Pancreas (tissue), 10 donors: ENCODE results near the gene BAG5. TPM values are rescaled to one million over a fixed set of nuclear protein-coding genes. Genes with fewer than 3 reads are reported as not detected.
A peak's percentile ranks its signal among the peaks of the same experiment; 100 is the strongest.

Experiments
- ATAC-seq, 4 donors: fragments of 200-7000 bp; cut with Tn5 transposase; one replicate each; pipeline versions ENCODE4 v1.8.0 to v1.9.1; 2020; ENCODE audit warnings: mild to moderate bottlenecking in 4 of 4, moderate library complexity in 4 of 4
- DNase-seq, 6 donors: peaks; one replicate each; pipeline ENCODE4 v3.0.0-alpha.2; 2020
- FAIRE-seq: peaks from 2 replicates; lab custom pipeline; 2012; peaks lifted over from hg19 to GRCh38; lab: Jason Lieb, UNC
- H3K27ac ChIP-seq, 4 donors: fragments of 200-600 bp; sonication (generic); 1 replicate in 3 of 4; 2 replicates in 1 of 4; pipeline versions ENCODE4 v1.5.0 to v1.8.0; 2020
- H3K27me3 ChIP-seq, 4 donors: fragments of 200-600 bp; one replicate each; pipeline ENCODE4 v1.8.0; 2021
- H3K36me3 ChIP-seq, 3 donors: fragments of 200-600 bp; sonication (generic) in 1 of 3; one replicate each; pipeline versions ENCODE4 v1.5.0 to v1.8.0; 2020 to 2021
- H3K4me1 ChIP-seq, 3 donors: fragments of 200-600 bp; one replicate each; pipeline ENCODE4 v1.8.0; 2021
- H3K4me3 ChIP-seq, 4 donors: fragments of 200-600 bp; sonication (generic) in 2 of 4; one replicate each; pipeline versions ENCODE4 v1.5.0 to v1.8.0; 2020 to 2021
- H3K9me3 ChIP-seq, 4 donors: fragments of 200-600 bp; one replicate each; pipeline ENCODE4 v1.8.0; 2021
- CTCF ChIP-seq, 4 donors: fragments of 200-600 bp; sonication (generic) in 3 of 4; IDR thresholded peaks; one replicate each; pipeline versions ENCODE4 v1.5.0 to v1.8.0; 2021; ENCODE audit warnings: antibody characterized with exemption in 4 of 4
- WGBS, 2 donors: extraction: QIAGEN DNeasy Blood & Tissue Kit; methylation state at CpG; one replicate each; pipeline ENCODE4 v1.1.7; 2013; 5-methylcytosine and 5-hydroxymethylcytosine counted together
- intact Hi-C, 3 donors: fragments of 100-400 bp; cut with DNase I; formaldehyde crosslinking; loops; one replicate each; pipeline versions ENCODE4 v1.11.1 to v1.14.2; 2022
- polyA plus RNA-seq, 2 donors: library from polyadenylated mRNA; stranded (reverse); fragments of 200-250 nt; gene quantifications; one replicate each; pipeline ENCODE4 v1.2.3, GENCODE V29; 2013
- total RNA-seq, 6 donors: library from RNA; stranded (reverse); fragmentation: NEBNext Ultra II Directional in 4 of 6; extraction: Animal tissue kit (Norgen Biotek cat#: 25700) in 4 of 6; gene quantifications; one replicate each; pipeline versions ENCODE4 v1.2.1 to v1.2.4, GENCODE V29; 2021 to 2023
- donor health status: healthy with polysubstance abuse.
- donor health status: DM: no; HTN: no; CAD: no; lungs with moderate emphysema.
- donor health status: DM: no; HTN: no; CAD: no.
- donor health status: control.
- donor health status: control.
- donor health status: Bipolar disorder and iron deficiency.
- donor health status: DM: yes; HTN: yes; CAD: no.
- donor health status: DM: no; HTN: no; CAD: no.
- donor health status: DM: no; HTN: no; CAD: no.
- donor health status: DM: yes; HTN: yes; CAD: no.

Gene BAG5
- total and polyA plus RNA-seq, 8 donors, result 3.6 to 13.4 (median 8.8) TPM

GRCh38 chr14:103520269-103520656 lies 42.2 kb downstream of the BAG5 start:
- peak in 2 of 6 donors; percentile 63 to 79 for DNase-seq
- peaks cover 4 to 16% (median 7%) of the 10 kb centered on the region in 3 donors for H3K4me1 ChIP-seq
- intact Hi-C loops, result no loop called here
- 46 to 55% methylated on average over 10 of the region's 10 CpGs for WGBS, 2 donors
- TF ChIP-seq CTCF (IDR thresholded peaks at IDR 0.05), result no peak
- no peaks in the 10 kb centered on the region for H3K27me3 ChIP-seq
- H3K27ac ChIP-seq, result peak overlapping the region; percentile 56 to 89 (median 70)
- ATAC-seq, result no peak
- H3K36me3 ChIP-seq, result no peaks in the 10 kb centered on the region
- FAIRE-seq, result no peak
- H3K4me3 ChIP-seq, result peak overlapping the region in 2 of 4 donors; percentile 60 to 63
- no peaks in the 10 kb centered on the region for H3K9me3 ChIP-seq

- Histone ChIP-seq H3K27me3 (no peaks in the 10 kb centered on the region), H3K4me1 (peaks cover 2 to 13% (median 4%) of the 10 kb centered on the region in 3 donors)
Observed at GRCh38 chr14:103519837-103520212, 42.6 kb downstream of the BAG5 start.

GRCh38 chr14:103519043-103519836 lies 43.2 kb downstream of the BAG5 start:
- Histone ChIP-seq H3K27ac (no peak overlapping the region), H3K9me3 (no peaks in the 10 kb centered on the region), H3K27me3 (no peaks in the 10 kb centered on the region), H3K36me3 (no peaks in the 10 kb centered on the region), H3K4me1 (peaks cover 0 to 10% (median 4%) of the 10 kb centered on the region in 3 donors), H3K4me3 (no peak overlapping the region)
- DNase-seq, result peak in 3 of 6 donors; percentile 39 to 55 (median 45)
- intact Hi-C loops, result loop anchor here in 2 of 3 donors (2.0 to 5.0 kb wide), 2 partner anchors 28 to 33 kb away; no protein-coding TSS in a partner anchor
- WGBS, 2 donors, result 49 to 50% methylated on average over 13 of the region's 13 CpGs
- no peak for FAIRE-seq
- ATAC-seq, result no peak
- no peak for TF ChIP-seq CTCF (IDR thresholded peaks at IDR 0.05)

More at GRCh38 chr14:103519837-103520212, 42.6 kb downstream of the BAG5 start:
- no peak for TF ChIP-seq CTCF (IDR thresholded peaks at IDR 0.05)
- FAIRE-seq (no peak), ATAC-seq (no peak), DNase-seq (peak in 5 of 6 donors; percentile 39 to 86 (median 63))
- intact Hi-C loops, result loop anchor here in 2 of 3 donors (2.0 to 5.0 kb wide), 2 partner anchors 27 to 32 kb away; no protein-coding TSS in a partner anchor
- H3K4me3 ChIP-seq, result no peak overlapping the region
- 39 to 53% methylated on average over 22 of the region's 22 CpGs for WGBS, 2 donors
- H3K9me3 ChIP-seq, result no peaks in the 10 kb centered on the region
- no peaks in the 10 kb centered on the region for H3K36me3 ChIP-seq
- H3K27ac ChIP-seq, result peak overlapping the region in 3 of 4 donors; percentile 56 to 71 (median 69)

GRCh38 chr14:103518422-103519042 lies 43.9 kb downstream of the BAG5 start:
- 30 to 31% methylated on average over 9 of the region's 9 CpGs for WGBS, 2 donors
- FAIRE-seq (no peak), ATAC-seq (peak; percentile 25 to 61 (median 42)), DNase-seq (peak in 5 of 6 donors; percentile 52 to 91 (median 81))
- intact Hi-C loops, result loop anchor here in 2 of 3 donors (2.0 to 5.0 kb wide), 2 partner anchors 28 to 34 kb away; no protein-coding TSS in a partner anchor
- H3K36me3 ChIP-seq, result no peaks in the 10 kb centered on the region
- no peak overlapping the region for H3K4me3 ChIP-seq
- H3K27ac ChIP-seq, result no peak overlapping the region
- H3K4me1 ChIP-seq, result peaks cover 0 to 10% (median 4%) of the 10 kb centered on the region in 3 donors
- no peaks in the 10 kb centered on the region for H3K27me3 ChIP-seq
- TF ChIP-seq CTCF (IDR thresholded peaks at IDR 0.05), result peak; percentile 76 to 88 (median 86)
- H3K9me3 ChIP-seq, result no peaks in the 10 kb centered on the region
